H1 (cell line): ENCODE data around the gene AGPS. TPM values are rescaled to one million over a fixed set of nuclear protein-coding genes. Genes with fewer than 3 reads are reported as not detected.

Experiments used
- CTCF ChIA-PET: fragments of 300-600 bp; sonication (Branson Sonifier 250); formaldehyde crosslinking; loops from one replicate; lab custom pipeline; 2021; ENCODE audit not compliant: partially characterized antibody; lab: Charles Lee
- POLR2A ChIA-PET: fragments of 300-600 bp; sonication (Branson Sonifier 250); formaldehyde crosslinking; loops from one replicate; lab custom pipeline; 2021; ENCODE audit warnings: inconsistent platforms; ENCODE audit not compliant: partially characterized antibody; lab: Charles Lee
- DNase-seq, 2 experiments: peaks; one replicate each; pipeline versions ENCODE4 v3.0.0 to v3.0.0-alpha.2; 2010 to 2022; ENCODE audit warnings: low spot score in 2 of 2, low read depth in 1 of 2, mixed read lengths in 1 of 2
- FAIRE-seq: peaks from 2 replicates; lab custom pipeline; 2011; peaks lifted over from hg19 to GRCh38; lab: Jason Lieb, UNC
- H2AFZ ChIP-seq: 2 replicates; pipeline ENCODE4 v1.8.1; 2012; ENCODE audit warnings: low read length, inconsistent platforms
- H2AK5ac ChIP-seq: 2 replicates; pipeline ENCODE4 v1.6.1; 2013; ENCODE audit warnings: low read depth, low read length
- H2BK120ac ChIP-seq: replicated peaks from 2 replicates; pipeline ENCODE3; 2013; ENCODE audit warnings: low read depth, low read length, inconsistent platforms
- H2BK12ac ChIP-seq: 2 replicates; pipeline ENCODE4 v1.6.1; 2013; ENCODE audit warnings: low read depth, low read length
- H2BK15ac ChIP-seq: 2 replicates; pipeline ENCODE4 v1.6.1; 2013; ENCODE audit warnings: low read length
- H2BK20ac ChIP-seq: 2 replicates; pipeline ENCODE4 v1.6.1; 2013; ENCODE audit warnings: low read length
- H2BK5ac ChIP-seq: 2 replicates; pipeline ENCODE4 v1.6.1; 2013; ENCODE audit warnings: low read depth, low read length
- H3K14ac ChIP-seq: 2 replicates; pipeline ENCODE4 v1.6.1; 2013; ENCODE audit warnings: inconsistent platforms; ENCODE audit not compliant: insufficient read length
- H3K18ac ChIP-seq: 2 replicates; pipeline ENCODE4 v1.6.1; 2013; ENCODE audit warnings: low read length; ENCODE audit errors: extremely low read depth
- H3K23ac ChIP-seq: 2 replicates; pipeline ENCODE4 v1.6.1; 2013; ENCODE audit warnings: inconsistent platforms; ENCODE audit not compliant: insufficient read length
- H3K23me2 ChIP-seq: 2 replicates; pipeline ENCODE4 v1.6.1; 2013; ENCODE audit warnings: low read depth, low read length
- H3K27ac ChIP-seq: 2 replicates; pipeline ENCODE4 v1.6.1; 2011; ENCODE audit warnings: low read depth, low read length, inconsistent platforms
- H3K27me3 ChIP-seq, 4 experiments: replicated peaks in 1 of 4; 1 replicate in 1 of 4; 2 replicates in 3 of 4; pipeline versions ENCODE4 v1.6.1 to v1.8.1; 2011 to 2013; ENCODE audit warnings: low read length in 3 of 4, mild to moderate bottlenecking in 3 of 4, inconsistent platforms in 2 of 4, mixed read lengths in 2 of 4, moderate library complexity in 1 of 4; ENCODE audit not compliant: control insufficient read depth in 3 of 4, insufficient read depth in 3 of 4; ENCODE audit errors: extremely low read depth in 1 of 4
- H3K36me3 ChIP-seq, 4 experiments: 2 replicates each; pipeline versions ENCODE4 v1.6.1 to v1.8.1; 2011 to 2013; ENCODE audit warnings: mild to moderate bottlenecking in 4 of 4, low read length in 3 of 4, moderate library complexity in 2 of 4, control low read depth in 1 of 4, inconsistent platforms in 1 of 4; ENCODE audit not compliant: insufficient read depth in 4 of 4, control insufficient read depth in 2 of 4
- H3K4ac ChIP-seq: replicated peaks from 2 replicates; pipeline ENCODE3; 2013; ENCODE audit warnings: low read length, low read depth, mixed read lengths, inconsistent platforms; ENCODE audit not compliant: insufficient read length
- H3K4me1 ChIP-seq, 4 experiments: replicated peaks in 1 of 4; 1 replicate in 1 of 4; 2 replicates in 3 of 4; pipeline versions ENCODE4 v1.6.1 to v1.8.1; 2011 to 2013; ENCODE audit warnings: low read length in 3 of 4, inconsistent platforms in 2 of 4, mixed read lengths in 1 of 4; ENCODE audit not compliant: insufficient read depth in 4 of 4, control insufficient read depth in 3 of 4
- H3K4me2 ChIP-seq, 2 experiments: 2 replicates each; pipeline versions ENCODE4 v1.6.1 to v1.8.1; 2011 to 2013; ENCODE audit warnings: low read depth in 2 of 2, low read length in 2 of 2, control low read depth in 1 of 2, inconsistent platforms in 1 of 2, mild to moderate bottlenecking in 1 of 2; ENCODE audit not compliant: insufficient read depth in 1 of 2
- H3K4me3 ChIP-seq, 4 experiments: fragments of 200-600, 300-600 bp in 1 of 4; sonication (generic), shearing (Covaris generic), sonication (Bioruptor Twin) in 1 of 4; 2 replicates each; pipeline versions ENCODE4 v1.5.1 to v1.8.1; 2011 to 2016; ENCODE audit warnings: low read length in 4 of 4, low read depth in 3 of 4, control low read depth in 2 of 4, inconsistent platforms in 2 of 4, mild to moderate bottlenecking in 2 of 4, mixed read lengths in 1 of 4, moderate library complexity in 1 of 4; ENCODE audit not compliant: insufficient read depth in 2 of 4; ENCODE audit errors: extremely low read depth in 1 of 4
- H3K56ac ChIP-seq: replicated peaks from 2 replicates; pipeline ENCODE3; 2013; ENCODE audit warnings: low read depth, mild to moderate bottlenecking, mixed read lengths, low read length, inconsistent platforms; ENCODE audit not compliant: insufficient read length
- H3K79me1 ChIP-seq: 2 replicates; pipeline ENCODE4 v1.6.1; 2013; ENCODE audit warnings: low read depth, low read length, control low read depth
- H3K79me2 ChIP-seq, 2 experiments: 2 replicates each; pipeline versions ENCODE4 v1.6.1 to v1.8.1; 2012 to 2013; ENCODE audit warnings: low read length in 2 of 2, mild to moderate bottlenecking in 2 of 2, inconsistent platforms in 1 of 2; ENCODE audit not compliant: insufficient read depth in 2 of 2, control insufficient read depth in 1 of 2
- H3K9ac ChIP-seq, 4 experiments: replicated peaks in 1 of 4; 1 replicate in 1 of 4; 2 replicates in 3 of 4; pipeline versions ENCODE4 v1.6.1 to v1.8.1; 2011 to 2013; ENCODE audit warnings: low read depth in 3 of 4, low read length in 3 of 4, control low read depth in 2 of 4, mild to moderate bottlenecking in 2 of 4, moderate library complexity in 2 of 4, inconsistent platforms in 1 of 4; ENCODE audit errors: extremely low read depth in 1 of 4
- H3K9me3 ChIP-seq, 2 experiments: 2 replicates each; pipeline versions ENCODE4 v1.6.1 to v1.8.1; 2012 to 2013; ENCODE audit warnings: mild to moderate bottlenecking in 2 of 2, moderate library complexity in 2 of 2, control low read depth in 1 of 2, inconsistent platforms in 1 of 2, low read depth in 1 of 2, low read length in 1 of 2, mixed read lengths in 1 of 2; ENCODE audit not compliant: insufficient read depth in 2 of 2
- H4K20me1 ChIP-seq, 2 experiments: replicated peaks in 1 of 2; 2 replicates each; pipeline versions ENCODE3 to v1.8.1; 2011 to 2013; ENCODE audit warnings: inconsistent platforms in 2 of 2, low read length in 2 of 2, mild to moderate bottlenecking in 1 of 2; ENCODE audit not compliant: insufficient read depth in 2 of 2, control insufficient read depth in 1 of 2
- H4K5ac ChIP-seq: 2 replicates; pipeline ENCODE4 v1.6.1; 2013; ENCODE audit warnings: low read length, low read depth, mixed read lengths, inconsistent platforms; ENCODE audit not compliant: insufficient read length
- H4K8ac ChIP-seq: 2 replicates; pipeline ENCODE4 v1.8.0; 2013; ENCODE audit warnings: mild to moderate bottlenecking, moderate library complexity, low read length, inconsistent platforms; ENCODE audit not compliant: insufficient read depth; ENCODE audit errors: extremely low read depth
- H4K91ac ChIP-seq: replicated peaks from 2 replicates; pipeline ENCODE3; 2013; ENCODE audit warnings: low read length, mixed read lengths, inconsistent platforms; ENCODE audit not compliant: insufficient read length
- GABPA ChIP-seq: IDR thresholded peaks from 2 replicates; pipeline ENCODE4 v1.6.1; 2011; ENCODE audit warnings: mild to moderate bottlenecking, low read length, moderate library complexity, borderline replicate concordance; ENCODE audit not compliant: insufficient read depth
- WGBS, 2 experiments: shearing (Covaris generic) in 1 of 2; methylation state at CpG; one replicate each; pipeline versions ENCODE4 v1.1.6 to v1.1.7; 2013 to 2015; ENCODE audit warnings: low lambda C conversion rate in 2 of 2, mixed read lengths in 2 of 2, inconsistent platforms in 1 of 2, low coverage in 1 of 2, missing lambda C conversion rate in 1 of 2; ENCODE audit not compliant: insufficient replicate concordance in 2 of 2, insufficient coverage in 1 of 2, insufficient read length in 1 of 2; ENCODE audit errors: extremely low coverage in 1 of 2, missing lambda C conversion rate in 1 of 2; 5-methylcytosine and 5-hydroxymethylcytosine counted together
- polyA plus RNA-seq, 7 experiments: library from polyadenylated mRNA; depleted of rRNA in 3 of 7; stranded (reverse) in 5 of 7; unstranded in 2 of 7; fragments of >200 nt in 5 of 7; fragments of 200-250 nt in 2 of 7; gene quantifications; 1 replicate in 5 of 7; 2 replicates in 1 of 7; 4 replicates in 1 of 7; pipeline versions ENCODE4 v1.2.1 to v1.2.3, GENCODE V29; 2011 to 2013; ENCODE audit warnings: missing spikeins in 2 of 7, mixed read lengths in 2 of 7
- total RNA-seq: library from RNA; stranded (reverse); fragmentation: NEBNext Ultra II Directional; extraction: Animal tissue kit (Norgen Biotek cat#: 25700); gene quantifications from 2 replicates; pipeline ENCODE4 v1.2.1, GENCODE V29; 2021

The AGPS gene
- total and polyA plus RNA-seq, 2 of the 8 experiments (the other 6 are each of a cell fraction or from before 2014, with no cell fraction given), result 7.3 to 57.8 TPM

DNA sequence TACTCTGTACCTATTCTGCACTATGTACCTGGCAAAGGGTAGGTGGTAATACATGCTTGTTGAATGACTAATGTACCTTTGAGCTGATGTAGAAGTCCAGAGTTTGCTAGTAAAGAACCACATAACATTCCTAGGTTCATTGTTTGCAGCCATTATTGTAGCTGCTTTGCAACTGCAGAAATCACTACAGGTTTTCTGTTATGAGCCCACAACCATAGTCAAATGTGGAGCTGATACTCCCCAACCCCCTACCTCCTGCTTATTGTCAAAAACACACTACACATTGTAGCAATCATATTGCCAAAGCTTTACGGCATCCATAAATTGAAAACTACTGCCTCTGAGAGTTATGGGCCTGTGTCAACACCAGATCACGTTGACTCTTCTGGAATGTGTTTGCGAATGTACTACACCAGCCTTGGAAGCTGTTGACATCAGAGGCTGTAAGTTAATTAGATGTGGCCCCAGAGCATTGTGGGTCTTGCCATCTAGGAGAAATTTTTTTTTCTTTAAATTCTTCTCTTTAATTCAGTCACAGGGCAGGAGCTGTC is 187.0 kb downstream of the AGPS start:
- H3K4me1 ChIP-seq, result no peaks in the 10 kb centered on the region
- no peak overlapping the region for H2BK15ac ChIP-seq
- H2BK20ac ChIP-seq, result no peak overlapping the region
- no peak for DNase-seq
- H2BK12ac ChIP-seq, result no peak overlapping the region
- H3K4me2 ChIP-seq, result no peak overlapping the region
- H3K23me2 ChIP-seq, result no peaks in the 10 kb centered on the region; the same call in 1 of the 2 replicates
- H3K9me3 ChIP-seq, result no peaks in the 10 kb centered on the region
- FAIRE-seq, result no peak
- no peak overlapping the region for H3K23ac ChIP-seq
- no peaks in the 10 kb centered on the region for H3K79me2 ChIP-seq
- no peaks in the 10 kb centered on the region for H3K36me3 ChIP-seq
- H3K18ac ChIP-seq, result no peak overlapping the region
- no peak for TF ChIP-seq GABPA
- no peak overlapping the region for H3K14ac ChIP-seq
- CTCF ChIA-PET, result interaction anchor here (0.7 to 1.7 kb wide), 4 partner anchors 11 to 24 kb away, joined by 3 to 4 read pairs (median 3); no protein-coding TSS in a partner anchor
- H4K20me1 ChIP-seq, result no peaks in the 10 kb centered on the region
- no peak overlapping the region for H2AK5ac ChIP-seq
- no peak overlapping the region for H3K9ac ChIP-seq
- 81% methylated on average over 3 of the region's 3 CpGs; no CpG with 5 or more reads in 1 of the 2 experiments for WGBS, 2 experiments
- H2AFZ ChIP-seq, result no peak overlapping the region
- no peak overlapping the region for H3K4ac ChIP-seq
- H2BK5ac ChIP-seq, result no peak overlapping the region
- no peak overlapping the region for H3K4me3 ChIP-seq
- no peak overlapping the region for H2BK120ac ChIP-seq
- no peak overlapping the region for H4K5ac ChIP-seq
- H3K27me3 ChIP-seq, result no peaks in the 10 kb centered on the region
- H3K27ac ChIP-seq, result no peak overlapping the region
- H4K91ac ChIP-seq, result no peak overlapping the region
- no peaks in the 10 kb centered on the region for H3K79me1 ChIP-seq
- no peak overlapping the region for H4K8ac ChIP-seq
- H3K56ac ChIP-seq, result no peak overlapping the region
- POLR2A ChIA-PET, result no interaction called here
